ENCODE data around the gene DOCK4.

Gene DOCK4

GRCh38 chr7:112122144-112122543, 84.1 kb downstream of the DOCK4 start:
- TF ChIP-seq CTCF (IDR thresholded peaks at IDR 0.05; ENCODE audit: control extremely low read depth, extremely low read depth, low read depth, missing control alignments) = no peak

GRCh38 chr7:112121318-112121717, 84.9 kb downstream of the DOCK4 start:
- no peak for TF ChIP-seq CTCF (IDR thresholded peaks at IDR 0.05; ENCODE audit: control extremely low read depth, extremely low read depth, low read depth, missing control alignments)
- no peak for DNase-seq (ENCODE audit: extremely low spot score)
- ChIA-PET CTCF (no interaction called here), POLR2A (no interaction called here)

More at GRCh38 chr7:112122144-112122543, 84.1 kb downstream of the DOCK4 start:
- no peak for DNase-seq (ENCODE audit: extremely low spot score)
- ChIA-PET CTCF (no interaction called here), POLR2A (no interaction called here)

GRCh38 chr7:112120696-112121217, 85.4 kb downstream of the DOCK4 start:
- no peak for DNase-seq (ENCODE audit: extremely low spot score)
- no peak for TF ChIP-seq CTCF (IDR thresholded peaks at IDR 0.05; ENCODE audit: control extremely low read depth, extremely low read depth, low read depth, missing control alignments)
- ChIA-PET CTCF (no interaction called here), POLR2A (no interaction called here)

- CTCF ChIA-PET = no interaction called here
- POLR2A ChIA-PET = no interaction called here
- no peak for DNase-seq (ENCODE audit: extremely low spot score)
- no peak for TF ChIP-seq CTCF (IDR thresholded peaks at IDR 0.05; ENCODE audit: control extremely low read depth, extremely low read depth, low read depth, missing control alignments)
Observed at GRCh38 chr7:112118581-112119566, 87.3 kb downstream of the DOCK4 start.

- CTCF ChIA-PET = no interaction called here
- no peak for TF ChIP-seq CTCF (IDR thresholded peaks at IDR 0.05; ENCODE audit: control extremely low read depth, extremely low read depth, low read depth, missing control alignments)
- DNase-seq (ENCODE audit: extremely low spot score) = no peak
- POLR2A ChIA-PET = no interaction called here
Observed at GRCh38 chr7:112116894-112117293, 89.3 kb downstream of the DOCK4 start.

- ChIA-PET POLR2A (no interaction called here), CTCF (no interaction called here)
- no peak for TF ChIP-seq CTCF (IDR thresholded peaks at IDR 0.05; ENCODE audit: control extremely low read depth, extremely low read depth, low read depth, missing control alignments)
- DNase-seq (ENCODE audit: extremely low spot score) = no peak
Observed at GRCh38 chr7:112116358-112116757, 89.8 kb downstream of the DOCK4 start.

All from GM10248 (cell line).